Measurements from ENCODE around the gene EP400. TPM values are rescaled to one million over a fixed set of nuclear protein-coding genes. Genes with fewer than 3 reads are reported as not detected.

The EP400 gene
- total RNA-seq, 2 donors from 2014 or later = 10.5 to 15.5 TPM

- TF ChIP-seq CTCF (IDR thresholded peaks at IDR 0.05) = no peak
- Histone ChIP-seq H3K9me3 (no peaks in the 10 kb centered on the region), H3K36me3 (peaks cover 69% of the 10 kb centered on the region), H3K4me3 (no peak overlapping the region), H3K27ac (no peak overlapping the region), H3K27me3 (no peaks in the 10 kb centered on the region), H3K4me1 (no peaks in the 10 kb centered on the region)
- DNase-seq (ENCODE audit: low spot score) = no peak
These were observed 30.7 kb upstream of the EP400 start for GRCh38 chr12:131919051-131919347.

DNA sequence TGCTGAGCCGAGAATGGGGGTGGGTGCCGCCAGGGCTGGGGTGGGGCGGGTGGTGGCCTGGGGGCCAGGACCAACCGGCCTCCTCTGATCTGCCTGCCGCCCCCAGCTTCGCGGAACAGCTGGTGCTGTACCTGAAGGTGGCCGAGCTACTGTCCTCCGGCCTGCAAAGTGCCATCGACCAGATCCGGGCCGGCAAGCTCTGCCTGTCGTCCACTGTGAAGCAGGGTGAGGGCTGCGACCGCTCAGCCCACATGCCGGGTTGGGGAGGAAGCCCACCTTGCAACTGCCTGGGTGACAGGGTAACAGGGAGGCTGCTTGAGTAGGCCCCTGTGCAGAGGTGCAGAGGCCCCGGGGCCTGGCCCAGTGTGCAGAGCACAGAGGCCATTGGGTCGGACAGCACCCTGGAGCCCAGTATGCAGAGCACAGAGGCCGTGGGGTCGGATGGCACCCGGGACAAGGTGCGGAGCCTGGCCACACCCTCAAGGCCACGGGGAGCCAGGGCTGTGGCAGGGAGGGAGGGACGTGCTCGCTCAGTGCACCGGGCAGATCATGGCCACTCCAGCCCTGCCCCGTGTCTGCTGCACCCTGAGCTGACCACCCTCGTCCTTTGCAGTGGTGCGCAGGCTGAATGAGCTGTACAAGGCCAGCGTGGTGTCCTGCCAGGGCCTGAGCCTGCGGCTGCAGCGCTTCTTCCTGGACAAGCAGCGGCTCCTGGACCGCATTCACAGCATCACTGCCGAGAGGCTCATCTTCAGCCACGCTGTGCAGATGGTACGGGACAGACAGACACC is 30.2 kb upstream of the EP400 start:
- no peak for TF ChIP-seq CTCF (IDR thresholded peaks at IDR 0.05)
- Histone ChIP-seq H3K27ac (no peak overlapping the region), H3K27me3 (no peaks in the 10 kb centered on the region), H3K9me3 (no peaks in the 10 kb centered on the region), H3K36me3 (peaks cover 63% of the 10 kb centered on the region), H3K4me1 (peaks cover 0 to 4% of the 10 kb centered on the region in 2 donors), H3K4me3 (no peak overlapping the region)
- no peak for DNase-seq (ENCODE audit: low spot score)

GRCh38 chr12:131920157-131920508 is 29.6 kb upstream of the EP400 start:
- H3K4me1 ChIP-seq = peaks cover 0 to 6% of the 10 kb centered on the region in 2 donors
- DNase-seq (ENCODE audit: low spot score) = no peak
- no peak overlapping the region for H3K27ac ChIP-seq
- TF ChIP-seq CTCF (IDR thresholded peaks at IDR 0.05) = no peak
- H3K36me3 ChIP-seq = peaks cover 58% of the 10 kb centered on the region
- no peak overlapping the region for H3K4me3 ChIP-seq
- no peaks in the 10 kb centered on the region for H3K9me3 ChIP-seq
- H3K27me3 ChIP-seq = no peaks in the 10 kb centered on the region

DNA sequence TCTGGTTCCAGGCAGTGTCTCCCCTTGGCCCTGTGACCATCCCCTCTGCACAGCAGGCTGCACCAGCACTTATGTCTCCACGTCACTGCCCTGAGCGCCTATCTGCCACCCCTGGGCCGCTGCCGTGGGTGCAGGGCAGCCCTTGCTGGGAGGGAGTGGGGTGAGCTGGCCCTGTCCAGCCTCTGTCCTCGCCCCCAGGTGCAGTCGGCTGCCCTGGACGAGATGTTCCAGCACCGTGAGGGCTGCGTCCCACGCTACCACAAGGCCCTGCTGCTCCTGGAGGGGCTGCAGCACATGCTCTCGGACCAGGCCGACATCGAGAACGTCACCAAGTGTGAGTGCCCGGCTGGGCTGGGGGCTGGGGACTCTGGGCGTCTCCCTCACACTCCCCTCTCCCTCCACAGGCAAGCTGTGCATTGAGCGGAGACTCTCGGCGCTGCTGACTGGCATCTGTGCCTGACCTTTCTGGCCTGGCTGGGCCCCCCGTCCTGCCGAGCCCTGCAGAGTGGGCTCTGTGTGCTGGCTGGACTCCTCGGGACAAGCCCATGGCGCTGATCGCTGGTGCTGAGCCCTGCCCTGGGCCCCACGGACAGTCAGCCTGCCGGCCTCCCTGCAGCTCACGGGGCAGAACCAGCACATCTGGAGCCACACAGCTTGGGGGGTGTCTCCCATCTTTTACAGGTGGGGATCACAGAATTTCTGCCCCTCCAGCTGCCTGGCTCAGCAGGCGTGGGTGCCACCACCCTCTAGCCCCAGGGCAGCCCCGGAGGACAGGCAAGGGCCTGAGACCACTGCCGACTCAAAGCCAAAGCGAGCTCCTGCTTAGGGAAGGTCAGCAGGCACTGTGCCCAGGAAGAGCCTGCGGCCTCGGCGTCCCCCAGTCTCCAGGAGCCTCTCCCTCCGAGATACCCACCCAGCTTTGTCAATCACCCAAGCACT is 28.6 kb upstream of the EP400 start:
- DNase-seq (ENCODE audit: low spot score) = no peak
- Histone ChIP-seq H3K4me3 (no peak overlapping the region), H3K9me3 (no peaks in the 10 kb centered on the region), H3K4me1 (peaks cover 0 to 6% of the 10 kb centered on the region in 2 donors), H3K27ac (peak overlapping the region; percentile 20 to 51), H3K27me3 (no peaks in the 10 kb centered on the region), H3K36me3 (peaks cover 47% of the 10 kb centered on the region)
- TF ChIP-seq CTCF (IDR thresholded peaks at IDR 0.05) = no peak

- H3K4me1 ChIP-seq = peaks cover 0 to 6% of the 10 kb centered on the region in 2 donors
- no peak for TF ChIP-seq CTCF (IDR thresholded peaks at IDR 0.05)
- DNase-seq (ENCODE audit: low spot score) = no peak
- H3K36me3 ChIP-seq = peaks cover 40% of the 10 kb centered on the region
- H3K4me3 ChIP-seq = no peak overlapping the region
- no peaks in the 10 kb centered on the region for H3K27me3 ChIP-seq
- H3K9me3 ChIP-seq = no peaks in the 10 kb centered on the region
- H3K27ac ChIP-seq = peak overlapping the region; percentile 50 to 51
These were observed 27.6 kb upstream of the EP400 start for GRCh38 chr12:131921866-131922769.
